IPS-11a (cell line): ENCODE measurements around the gene BLOC1S1.
A peak's percentile ranks its signal among the peaks of the same experiment; 100 is the strongest.

ENCODE experiments used
- H3K4me3 ChIP-seq: one replicate; pipeline ENCODE4 v1.5.1; 2013; ENCODE audit warnings: low read depth, low read length, control low read depth

BLOC1S1 gene

GRCh38 chr12:55726971-55727370, 11.1 kb downstream of the BLOC1S1 start:
- H3K4me3 ChIP-seq = no peak overlapping the region

- peak overlapping the region; percentile 90 for H3K4me3 ChIP-seq
Measured at GRCh38 chr12:55727643-55728185, 11.9 kb downstream of the BLOC1S1 start.

GRCh38 chr12:55728186-55728938, 12.5 kb downstream of the BLOC1S1 start:
- H3K4me3 ChIP-seq = peak overlapping the region; percentile 90

- H3K4me3 ChIP-seq = peak within 1 kb of the TSS; percentile 90
Measured at GRCh38 chr12:55728939-55729818, 13.3 kb downstream of the BLOC1S1 start, which contains the start of gene CD63. CD63 (minus strand) TSS chr12:55729009; CDS start chr12:55728341, 668 bp downstream.

- H3K4me3 ChIP-seq = peak overlapping the region; percentile 90
Measured at GRCh38 chr12:55729819-55730818, 14.3 kb downstream of the BLOC1S1 start.

- no peak overlapping the region for H3K4me3 ChIP-seq
Measured at GRCh38 chr12:55732288-55732687, 16.4 kb downstream of the BLOC1S1 start.

GRCh38 chr12:55733021-55733555, 17.2 kb downstream of the BLOC1S1 start:
- no peak overlapping the region for H3K4me3 ChIP-seq

GRCh38 chr12:55733858-55734257, 18.0 kb downstream of the BLOC1S1 start:
- H3K4me3 ChIP-seq = no peak overlapping the region

GRCh38 chr12:55734595-55734994, 18.7 kb downstream of the BLOC1S1 start:
- H3K4me3 ChIP-seq = no peak overlapping the region

- no peak overlapping the region for H3K4me3 ChIP-seq
Measured at GRCh38 chr12:55736076-55736475, 20.2 kb downstream of the BLOC1S1 start.

- H3K4me3 ChIP-seq = no peak overlapping the region
Measured at GRCh38 chr12:55736780-55737580, 21.1 kb downstream of the BLOC1S1 start.

GRCh38 chr12:55737581-55738122, 21.8 kb downstream of the BLOC1S1 start:
- H3K4me3 ChIP-seq = peak overlapping the region; percentile 49

GRCh38 chr12:55738123-55739024, 22.5 kb downstream of the BLOC1S1 start:
- peak overlapping the region; percentile 49 for H3K4me3 ChIP-seq

GRCh38 chr12:55739025-55739378, 23.2 kb downstream of the BLOC1S1 start:
- no peak overlapping the region for H3K4me3 ChIP-seq

GRCh38 chr12:55741931-55742680, 26.3 kb downstream of the BLOC1S1 start:
- H3K4me3 ChIP-seq = peak overlapping the region; percentile 18

- peak within 1 kb of the TSS; percentile 94 for H3K4me3 ChIP-seq
Measured at GRCh38 chr12:55742719-55743405, 27.0 kb downstream of the BLOC1S1 start, which contains the start of gene GDF11. GDF11 (plus strand) TSS chr12:55743122; CDS start chr12:55743317, 195 bp downstream.
